Activated naive CD8-positive, alpha-beta T cell treated with anti-CD3 and anti-CD28 coated beads, Interleukin-2, amount 50 U/mL, for 24 hours (primary cell): Measurements from ENCODE around the gene HOXD11.

Experiments used
- ATAC-seq: fragments of 150-1000 bp; cut with Tn5 transposase; one replicate; pipeline ENCODE4 v1.10.0; 2021
- DNase-seq: peaks from one replicate; pipeline ENCODE4 v3.0.0; 2021
- H3K27ac Mint-ChIP-seq: one replicate; pipeline ENCODE4 v1.8.0; 2021; ENCODE audit warnings: mild to moderate bottlenecking, mixed read lengths
- H3K27me3 Mint-ChIP-seq: one replicate; pipeline ENCODE4 v1.8.0; 2021; ENCODE audit warnings: mixed read lengths
- H3K36me3 Mint-ChIP-seq: one replicate; pipeline ENCODE4 v1.8.0; 2021; ENCODE audit warnings: low read depth, mixed read lengths
- H3K4me1 Mint-ChIP-seq: one replicate; pipeline ENCODE4 v1.8.0; 2021; ENCODE audit warnings: mixed read lengths
- H3K4me3 Mint-ChIP-seq: one replicate; pipeline ENCODE4 v1.8.0; 2021; ENCODE audit warnings: mild to moderate bottlenecking, moderate library complexity, mixed read lengths
- H3K9me3 Mint-ChIP-seq: one replicate; pipeline ENCODE4 v1.8.0; 2021; ENCODE audit warnings: mixed read lengths

Gene HOXD11

GRCh38 chr2:176078541-176079284 lies 28.4 kb upstream of the HOXD11 start:
- DNase-seq (no peak), ATAC-seq (no peak)
- Mint-ChIP-seq H3K4me3 (peak overlapping the region; percentile 49), H3K9me3 (peaks cover 33% of the 10 kb centered on the region), H3K27me3 (peaks cover 81% of the 10 kb centered on the region), H3K27ac (peak overlapping the region; percentile 71), H3K36me3 (peaks cover 26% of the 10 kb centered on the region), H3K4me1 (peaks cover 24% of the 10 kb centered on the region)

- Mint-ChIP-seq H3K9me3 (peaks cover 38% of the 10 kb centered on the region), H3K27me3 (peaks cover 84% of the 10 kb centered on the region), H3K27ac (peak overlapping the region; percentile 71), H3K4me1 (peaks cover 26% of the 10 kb centered on the region), H3K4me3 (peak overlapping the region; percentile 49), H3K36me3 (peaks cover 31% of the 10 kb centered on the region)
- ATAC-seq (no peak), DNase-seq (no peak)
Observed at GRCh38 chr2:176079285-176079830, 27.7 kb upstream of the HOXD11 start.

- Mint-ChIP-seq H3K27ac (peak overlapping the region; percentile 71), H3K36me3 (peaks cover 31% of the 10 kb centered on the region), H3K9me3 (peaks cover 41% of the 10 kb centered on the region), H3K27me3 (peaks cover 84% of the 10 kb centered on the region), H3K4me1 (peaks cover 29% of the 10 kb centered on the region), H3K4me3 (peak overlapping the region; percentile 49)
- DNase-seq (peak; percentile 52), ATAC-seq (no peak)
Observed at GRCh38 chr2:176079831-176080539, 27.1 kb upstream of the HOXD11 start.

GRCh38 chr2:176080540-176081375 lies 26.3 kb upstream of the HOXD11 start:
- peaks cover 39% of the 10 kb centered on the region for H3K9me3 Mint-ChIP-seq
- peak overlapping the region; percentile 67 for H3K27ac Mint-ChIP-seq
- DNase-seq = no peak
- peaks cover 84% of the 10 kb centered on the region for H3K27me3 Mint-ChIP-seq
- peak overlapping the region; percentile 42 for H3K4me3 Mint-ChIP-seq
- no peak for ATAC-seq
- H3K4me1 Mint-ChIP-seq = peaks cover 29% of the 10 kb centered on the region
- H3K36me3 Mint-ChIP-seq = peaks cover 31% of the 10 kb centered on the region

GRCh38 chr2:176081376-176081836 lies 25.7 kb upstream of the HOXD11 start:
- Mint-ChIP-seq H3K9me3 (peaks cover 32% of the 10 kb centered on the region), H3K4me3 (peak overlapping the region; percentile 42), H3K36me3 (peaks cover 32% of the 10 kb centered on the region), H3K4me1 (peaks cover 30% of the 10 kb centered on the region), H3K27ac (peak overlapping the region; percentile 67), H3K27me3 (peaks cover 83% of the 10 kb centered on the region)
- ATAC-seq = no peak
- no peak for DNase-seq

- Mint-ChIP-seq H3K9me3 (peaks cover 30% of the 10 kb centered on the region), H3K36me3 (peaks cover 34% of the 10 kb centered on the region), H3K4me3 (no peak overlapping the region), H3K27me3 (peaks cover 85% of the 10 kb centered on the region), H3K27ac (peak overlapping the region; percentile 67), H3K4me1 (peaks cover 31% of the 10 kb centered on the region)
- ATAC-seq = no peak
- no peak for DNase-seq
Observed at GRCh38 chr2:176081837-176082524, 25.1 kb upstream of the HOXD11 start.

GRCh38 chr2:176082525-176082823 lies 24.6 kb upstream of the HOXD11 start:
- Mint-ChIP-seq H3K9me3 (peaks cover 30% of the 10 kb centered on the region), H3K27ac (no peak overlapping the region), H3K27me3 (peaks cover 85% of the 10 kb centered on the region), H3K4me3 (no peak overlapping the region), H3K36me3 (peaks cover 35% of the 10 kb centered on the region), H3K4me1 (peaks cover 32% of the 10 kb centered on the region)
- no peak for DNase-seq
- ATAC-seq = no peak

- ATAC-seq (no peak), DNase-seq (no peak)
- no peak overlapping the region for H3K4me3 Mint-ChIP-seq
- peaks cover 32% of the 10 kb centered on the region for H3K4me1 Mint-ChIP-seq
- H3K36me3 Mint-ChIP-seq = peaks cover 35% of the 10 kb centered on the region
- peaks cover 87% of the 10 kb centered on the region for H3K27me3 Mint-ChIP-seq
- peak overlapping the region; percentile 52 for H3K27ac Mint-ChIP-seq
- H3K9me3 Mint-ChIP-seq = peaks cover 30% of the 10 kb centered on the region
Observed at GRCh38 chr2:176082824-176083751, 24.0 kb upstream of the HOXD11 start.

- Mint-ChIP-seq H3K9me3 (peaks cover 23% of the 10 kb centered on the region), H3K27ac (peak within 1 kb of the TSS; percentile 52), H3K27me3 (peaks cover 87% of the 10 kb centered on the region), H3K4me3 (peak within 1 kb of the TSS; percentile 26), H3K4me1 (peaks cover 31% of the 10 kb centered on the region), H3K36me3 (peaks cover 33% of the 10 kb centered on the region)
- no peak for DNase-seq
- ATAC-seq = no peak
Observed at GRCh38 chr2:176083796-176084261, 23.3 kb upstream of the HOXD11 start, which contains the start of gene EVX2. EVX2 (minus strand) TSS chr2:176083962; CDS start chr2:176083776, 186 bp downstream.

GRCh38 chr2:176084611-176085119 lies 22.4 kb upstream of the HOXD11 start:
- peaks cover 86% of the 10 kb centered on the region for H3K27me3 Mint-ChIP-seq
- peaks cover 18% of the 10 kb centered on the region for H3K9me3 Mint-ChIP-seq
- no peak overlapping the region for H3K4me3 Mint-ChIP-seq
- DNase-seq = no peak
- H3K27ac Mint-ChIP-seq = peak overlapping the region; percentile 22
- peaks cover 27% of the 10 kb centered on the region for H3K36me3 Mint-ChIP-seq
- ATAC-seq = no peak
- peaks cover 24% of the 10 kb centered on the region for H3K4me1 Mint-ChIP-seq

GRCh38 chr2:176085120-176085788 lies 21.8 kb upstream of the HOXD11 start:
- Mint-ChIP-seq H3K4me1 (peaks cover 24% of the 10 kb centered on the region), H3K27ac (peak overlapping the region; percentile 22), H3K9me3 (peaks cover 18% of the 10 kb centered on the region), H3K4me3 (no peak overlapping the region), H3K27me3 (peaks cover 91% of the 10 kb centered on the region), H3K36me3 (peaks cover 27% of the 10 kb centered on the region)
- ATAC-seq (no peak), DNase-seq (no peak)
